ENCODE data around the gene UBTD2.

DNA sequence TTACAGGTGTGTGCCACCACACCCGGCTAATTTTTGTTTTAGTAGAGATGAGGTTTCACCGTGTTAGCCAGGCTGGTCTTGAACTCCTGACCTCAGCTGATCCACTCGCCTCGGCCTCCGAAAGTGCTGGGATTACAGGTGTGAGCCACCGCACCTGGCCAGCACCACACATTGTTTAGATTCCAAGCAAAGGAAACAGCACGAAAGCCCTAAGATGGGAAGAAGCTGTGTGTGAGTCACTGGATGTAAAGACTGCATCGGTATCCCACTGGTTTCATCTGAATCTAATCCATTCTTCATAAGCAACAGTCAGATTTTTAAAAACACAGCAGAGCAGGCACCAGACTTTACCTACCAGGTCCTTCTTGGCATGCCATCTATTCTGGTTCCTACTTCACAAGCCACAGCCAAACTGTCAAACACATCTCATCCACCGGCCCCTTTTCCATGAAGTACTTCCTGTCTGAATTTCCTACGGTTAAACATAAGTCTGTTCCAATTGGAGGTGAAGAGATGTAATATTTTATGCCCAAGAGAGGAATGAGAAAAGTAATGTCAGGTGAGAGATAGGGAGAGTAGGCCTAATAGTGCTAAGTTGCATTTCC is 17.4 kb downstream of the UBTD2 start:
- TF ChIP-seq RBM15 (IDR thresholded peaks at IDR 0.05; ENCODE audit: insufficient read depth, low read length) (no peak), MAFF (IDR thresholded peaks at IDR 0.05; ENCODE audit: low read length) (no peak), CREBBP (IDR thresholded peaks at IDR 0.05; ENCODE audit: low read depth, low read length) (no peak), KAT2B (IDR thresholded peaks at IDR 0.05; ENCODE audit: low read depth, low read length) (no peak), ADNP (tag; IDR thresholded peaks at IDR 0.05) (no peak)
- TF ChIP-seq, protein P1, sequence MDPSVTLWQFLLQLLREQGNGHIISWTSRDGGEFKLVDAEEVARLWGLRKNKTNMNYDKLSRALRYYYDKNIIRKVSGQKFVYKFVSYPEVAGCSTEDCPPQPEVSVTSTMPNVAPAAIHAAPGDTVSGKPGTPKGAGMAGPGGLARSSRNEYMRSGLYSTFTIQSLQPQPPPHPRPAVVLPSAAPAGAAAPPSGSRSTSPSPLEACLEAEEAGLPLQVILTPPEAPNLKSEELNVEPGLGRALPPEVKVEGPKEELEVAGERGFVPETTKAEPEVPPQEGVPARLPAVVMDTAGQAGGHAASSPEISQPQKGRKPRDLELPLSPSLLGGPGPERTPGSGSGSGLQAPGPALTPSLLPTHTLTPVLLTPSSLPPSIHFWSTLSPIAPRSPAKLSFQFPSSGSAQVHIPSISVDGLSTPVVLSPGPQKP (CRISPR knock-in tag; IDR thresholded peaks at IDR 0.05) = no peak
- TF ChIP-seq, protein P2, sequence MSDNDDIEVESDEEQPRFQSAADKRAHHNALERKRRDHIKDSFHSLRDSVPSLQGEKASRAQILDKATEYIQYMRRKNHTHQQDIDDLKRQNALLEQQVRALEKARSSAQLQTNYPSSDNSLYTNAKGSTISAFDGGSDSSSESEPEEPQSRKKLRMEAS (CRISPR knock-in tag; IDR thresholded peaks at IDR 0.05) = no peak
- TF ChIP-seq, protein P3, sequence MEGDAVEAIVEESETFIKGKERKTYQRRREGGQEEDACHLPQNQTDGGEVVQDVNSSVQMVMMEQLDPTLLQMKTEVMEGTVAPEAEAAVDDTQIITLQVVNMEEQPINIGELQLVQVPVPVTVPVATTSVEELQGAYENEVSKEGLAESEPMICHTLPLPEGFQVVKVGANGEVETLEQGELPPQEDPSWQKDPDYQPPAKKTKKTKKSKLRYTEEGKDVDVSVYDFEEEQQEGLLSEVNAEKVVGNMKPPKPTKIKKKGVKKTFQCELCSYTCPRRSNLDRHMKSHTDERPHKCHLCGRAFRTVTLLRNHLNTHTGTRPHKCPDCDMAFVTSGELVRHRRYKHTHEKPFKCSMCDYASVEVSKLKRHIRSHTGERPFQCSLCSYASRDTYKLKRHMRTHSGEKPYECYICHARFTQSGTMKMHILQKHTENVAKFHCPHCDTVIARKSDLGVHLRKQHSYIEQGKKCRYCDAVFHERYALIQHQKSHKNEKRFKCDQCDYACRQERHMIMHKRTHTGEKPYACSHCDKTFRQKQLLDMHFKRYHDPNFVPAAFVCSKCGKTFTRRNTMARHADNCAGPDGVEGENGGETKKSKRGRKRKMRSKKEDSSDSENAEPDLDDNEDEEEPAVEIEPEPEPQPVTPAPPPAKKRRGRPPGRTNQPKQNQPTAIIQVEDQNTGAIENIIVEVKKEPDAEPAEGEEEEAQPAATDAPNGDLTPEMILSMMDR (IDR thresholded peaks at IDR 0.05 in 2 of 3, conservative IDR thresholded peaks at IDR 0.05 in 1 of 3; ENCODE audit: insufficient read depth in 2 of 3, low read depth in 1 of 3, low read length in 3 of 3) = no peak
